ENCODE data around the gene SLC29A1. TPM values are rescaled to one million over a fixed set of nuclear protein-coding genes. Genes with fewer than 3 reads are reported as not detected.

The SLC29A1 gene
- total RNA-seq, 1 experiment from 2014 or later: 47.6 TPM

DNA sequence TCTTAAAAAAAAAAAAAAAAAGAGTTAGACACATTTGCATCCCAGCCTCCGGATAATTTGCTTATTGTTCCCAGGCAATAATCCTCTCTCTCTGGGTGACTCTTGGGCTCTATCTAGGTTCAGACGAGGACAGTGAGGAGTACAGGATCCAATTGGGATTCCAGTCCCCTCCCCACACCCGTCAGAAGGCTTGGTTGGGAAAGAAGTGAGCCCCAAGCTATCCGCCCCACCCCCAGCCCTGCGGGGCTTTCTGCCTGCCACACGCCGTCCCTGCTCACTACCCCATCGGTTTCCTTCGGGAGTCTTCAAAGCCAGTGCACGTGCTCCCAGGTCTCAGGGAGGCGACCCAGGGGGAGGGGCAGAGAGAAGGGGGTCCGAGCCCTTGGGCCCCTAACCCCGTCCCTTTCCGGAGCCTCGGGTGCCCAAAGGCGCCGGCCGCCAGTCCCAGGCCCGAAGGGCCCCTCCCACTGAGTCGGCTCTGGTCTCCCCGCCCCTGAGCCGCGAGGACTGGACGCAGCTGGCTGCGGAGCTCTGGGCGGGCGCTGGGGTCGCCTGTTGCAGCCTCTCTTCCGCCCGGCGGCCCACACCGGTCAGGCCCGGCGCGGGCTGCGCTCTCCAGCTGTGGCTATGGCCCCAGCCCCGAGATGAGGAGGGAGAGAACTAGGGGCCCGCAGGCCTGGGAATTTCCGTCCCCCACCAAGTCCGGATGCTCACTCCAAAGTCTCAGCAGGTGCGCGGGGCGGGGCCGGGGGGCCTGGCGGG, 4.2 kb upstream of the SLC29A1 start:
- DNase-seq (ENCODE audit: low read depth): peak; percentile 81
- in situ Hi-C loops (cut with HindIII; ENCODE audit: low pct_unique_long_range_greater_than_20kb, low sequenced_read_pairs): no loop called here

DNA sequence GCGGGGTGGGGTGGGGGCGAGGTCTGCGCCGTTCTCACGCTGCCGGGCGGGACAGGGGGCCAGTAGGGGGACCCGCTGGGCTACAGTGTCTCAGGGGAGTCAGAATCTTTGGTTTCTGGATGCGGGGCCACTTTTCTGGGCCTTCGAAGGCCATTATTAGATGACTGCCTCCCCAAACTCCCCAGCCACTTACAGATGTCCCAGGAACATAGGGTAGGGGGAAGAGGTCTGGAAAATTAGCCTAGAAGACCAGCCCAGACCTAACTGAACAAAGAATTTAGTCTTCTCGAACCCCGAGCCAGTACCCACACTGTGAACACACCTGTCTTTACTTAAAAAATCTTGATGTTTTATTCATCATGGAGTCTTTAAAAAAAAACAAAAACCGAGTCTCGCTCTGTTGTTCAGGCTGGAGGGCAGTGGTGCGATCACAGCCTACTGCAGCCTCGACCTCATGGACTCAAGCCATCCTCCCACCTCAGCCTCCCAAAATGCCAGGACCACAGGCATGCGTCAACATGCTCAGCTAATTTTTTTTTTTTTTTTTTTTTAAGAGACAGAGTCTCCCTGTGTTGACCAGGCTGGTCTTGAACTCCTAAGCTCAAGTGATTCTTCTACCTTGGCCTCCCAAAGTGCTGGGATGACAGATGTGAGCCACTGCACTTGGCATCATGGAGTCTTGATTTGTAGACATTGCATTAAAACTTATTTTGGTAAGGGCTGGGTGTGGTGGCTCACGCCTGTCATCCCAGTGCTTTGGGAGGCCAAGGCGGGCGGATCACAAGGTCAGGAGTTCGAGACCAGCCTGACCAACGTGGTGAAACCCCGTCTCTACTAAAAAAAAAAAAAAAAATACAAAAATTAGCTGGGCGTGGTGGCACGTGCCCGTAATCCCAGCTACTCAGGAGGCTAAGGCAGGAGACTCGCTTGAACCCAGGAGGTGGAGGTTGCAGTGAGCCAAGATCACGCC, 3.3 kb upstream of the SLC29A1 start:
- DNase-seq (ENCODE audit: low read depth): no peak
- in situ Hi-C loops (cut with HindIII; ENCODE audit: low pct_unique_long_range_greater_than_20kb, low sequenced_read_pairs): no loop called here

DNA sequence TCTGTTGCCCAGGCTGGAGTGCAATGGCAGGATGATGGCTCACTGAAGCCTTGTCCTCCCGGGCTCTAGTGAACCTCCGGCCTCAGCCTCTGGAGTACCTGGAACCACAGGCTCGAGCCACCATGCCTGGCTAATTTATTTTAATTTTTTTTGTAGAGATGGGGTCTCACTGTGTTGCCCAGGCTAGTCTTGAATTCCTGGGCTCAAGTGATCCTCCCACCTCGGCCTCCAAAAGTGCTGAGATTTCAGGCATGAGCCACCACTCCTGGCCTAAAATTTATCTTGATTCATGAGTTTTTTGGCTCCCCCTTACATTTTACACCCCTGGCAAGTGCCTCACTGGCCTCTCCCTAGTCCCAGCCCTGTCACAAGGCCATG, 2.5 kb upstream of the SLC29A1 start:
- in situ Hi-C loops (cut with HindIII; ENCODE audit: low pct_unique_long_range_greater_than_20kb, low sequenced_read_pairs): no loop called here

DNA sequence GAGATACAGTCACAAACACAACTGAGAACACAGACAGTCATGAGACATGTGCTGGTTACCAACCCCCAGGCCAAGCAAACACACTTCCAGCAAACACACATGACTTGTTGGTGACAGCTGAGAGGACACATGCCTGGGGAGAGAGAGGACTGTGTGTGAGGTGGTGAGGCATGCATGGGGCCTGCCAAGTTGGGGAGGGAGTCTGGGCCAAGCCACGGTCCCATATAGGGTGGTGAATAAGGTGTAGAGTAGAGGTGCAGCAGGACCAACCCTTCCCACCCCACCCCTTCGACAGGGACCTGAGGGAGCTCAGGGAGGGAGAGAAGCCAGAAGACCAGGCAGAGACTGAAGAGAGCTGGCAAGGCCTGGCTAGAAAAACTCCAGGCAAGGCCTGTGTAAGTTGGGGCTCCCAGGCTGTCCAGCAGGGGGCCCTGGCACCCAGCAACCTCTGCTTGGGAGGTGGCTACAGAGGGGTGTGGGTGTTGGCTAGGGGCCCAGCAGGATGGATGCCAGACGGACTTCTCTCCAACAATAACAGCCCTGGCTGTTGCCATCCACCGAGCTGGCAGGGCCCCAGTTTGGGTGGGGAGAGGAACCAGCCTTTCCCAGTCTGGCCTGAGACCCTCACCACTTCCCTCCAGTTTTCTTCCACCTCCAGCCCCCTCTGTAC, 2.0 kb upstream of the SLC29A1 start:
- in situ Hi-C loops (cut with HindIII; ENCODE audit: low pct_unique_long_range_greater_than_20kb, low sequenced_read_pairs): no loop called here
- DNase-seq (ENCODE audit: low read depth): peak; percentile 87

More for the DNA sequence above, 2.5 kb upstream of the SLC29A1 start:
- no peak for DNase-seq (ENCODE audit: low read depth)

DNA sequence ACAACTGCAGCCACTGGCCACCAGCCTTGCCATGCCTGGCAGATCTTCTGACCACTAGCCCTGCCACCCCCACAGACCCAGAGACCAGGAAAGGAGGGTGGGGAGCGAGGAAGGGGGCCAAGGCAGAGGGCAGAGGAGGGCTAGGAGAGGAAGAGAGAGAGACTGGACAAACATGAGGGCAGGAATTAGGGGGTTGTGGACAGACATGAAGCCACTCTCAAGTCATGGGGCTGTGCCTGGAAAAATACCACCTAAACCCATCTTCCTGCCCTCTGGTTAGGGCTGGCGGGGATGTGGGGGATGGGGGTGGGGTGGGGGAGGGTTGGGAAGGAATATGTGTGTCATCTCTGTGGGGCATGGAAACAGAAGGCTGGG, 1.4 kb upstream of the SLC29A1 start:
- DNase-seq (ENCODE audit: low read depth): no peak
- in situ Hi-C loops (cut with HindIII; ENCODE audit: low pct_unique_long_range_greater_than_20kb, low sequenced_read_pairs): no loop called here

DNA sequence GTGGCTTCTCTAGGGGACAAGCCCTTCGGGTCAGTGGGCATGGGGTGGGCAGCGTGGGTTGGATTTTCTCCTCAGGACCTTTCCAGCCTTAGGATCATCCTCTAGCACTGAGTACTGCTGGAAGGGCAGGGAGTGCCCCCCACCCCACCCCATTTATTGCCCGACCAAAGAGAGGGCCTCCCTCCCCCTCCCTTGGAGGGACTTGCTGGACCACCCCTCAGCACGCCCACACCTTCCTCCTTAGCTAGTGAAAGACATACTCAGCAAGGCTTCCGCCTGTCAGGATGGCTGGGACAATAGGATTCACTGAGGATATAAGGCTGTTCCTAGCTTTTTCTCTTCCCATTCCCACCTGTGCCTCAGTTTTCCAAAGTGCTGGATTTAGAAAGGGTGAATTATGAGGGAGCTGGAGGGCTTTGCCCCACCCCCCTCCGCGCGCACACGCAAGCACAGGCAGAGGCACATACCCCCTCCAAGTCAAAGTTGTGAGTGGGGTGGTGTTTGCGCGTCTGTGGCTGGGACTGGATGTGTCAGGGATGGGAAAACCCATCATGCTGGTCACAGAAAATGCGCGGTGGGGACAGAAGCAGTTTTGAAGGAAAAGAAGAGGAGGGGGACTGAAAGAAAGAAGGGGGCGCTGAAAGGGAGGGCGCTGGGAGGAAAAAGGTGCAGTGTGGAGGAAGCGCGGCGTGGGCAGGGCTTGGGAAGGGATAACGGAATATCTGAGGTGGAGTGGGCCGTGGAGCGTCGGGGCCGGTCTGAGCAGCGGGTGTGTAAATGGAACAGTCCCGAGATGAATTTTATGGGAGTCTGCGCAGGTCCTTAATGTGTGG, 693 bp upstream of the SLC29A1 start:
- peak; percentile 27 for DNase-seq (ENCODE audit: low read depth)
- in situ Hi-C loops (cut with HindIII; ENCODE audit: low pct_unique_long_range_greater_than_20kb, low sequenced_read_pairs): no loop called here

DNA sequence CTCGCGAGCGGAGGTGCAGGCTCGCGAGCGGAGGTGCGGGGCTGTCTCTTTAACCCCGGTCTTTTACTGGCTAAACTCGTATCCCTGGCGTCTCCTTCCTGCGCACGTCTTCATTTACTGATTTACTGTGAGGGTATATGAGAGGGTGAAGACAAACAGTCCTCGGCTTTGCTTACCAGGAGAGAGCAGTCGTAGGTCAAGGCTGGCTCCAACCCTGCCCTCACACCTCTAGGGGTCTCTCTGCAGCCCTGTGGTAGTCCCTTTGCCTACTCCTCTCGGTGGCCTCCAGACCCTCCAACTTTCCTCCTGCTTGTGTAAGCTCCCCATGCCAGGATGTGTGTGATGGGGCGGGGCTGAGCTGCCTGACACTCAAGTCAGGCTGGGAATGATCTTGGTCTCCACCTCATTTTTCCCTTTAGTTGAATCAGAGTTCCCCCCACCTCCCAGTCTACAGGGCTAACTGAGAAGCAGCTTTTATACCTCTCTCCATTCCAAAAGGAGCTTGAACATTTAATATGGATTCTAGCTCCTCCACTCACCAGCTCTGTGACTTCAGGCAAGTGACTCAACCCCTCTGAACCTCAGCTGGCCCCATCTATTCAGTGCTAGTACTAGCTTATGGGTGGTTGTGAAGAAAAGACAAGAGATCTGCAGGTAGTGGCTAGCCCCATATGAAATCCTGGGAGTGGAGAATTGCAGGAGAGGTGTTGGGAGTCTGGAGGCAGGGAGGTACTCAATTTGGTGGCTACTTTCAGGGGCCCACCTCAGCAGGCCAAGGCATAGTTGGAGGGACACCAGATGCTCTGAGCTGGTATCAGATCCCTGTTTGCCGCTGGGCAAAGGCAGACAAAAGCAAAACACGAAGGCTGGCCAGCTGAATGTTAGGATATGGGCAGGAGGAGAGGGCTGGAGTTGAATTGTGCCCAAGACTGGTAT, 902 bp downstream of the SLC29A1 start:
- DNase-seq (ENCODE audit: low read depth): peak; percentile 50
- in situ Hi-C loops (cut with HindIII; ENCODE audit: low pct_unique_long_range_greater_than_20kb, low sequenced_read_pairs): no loop called here

DNA sequence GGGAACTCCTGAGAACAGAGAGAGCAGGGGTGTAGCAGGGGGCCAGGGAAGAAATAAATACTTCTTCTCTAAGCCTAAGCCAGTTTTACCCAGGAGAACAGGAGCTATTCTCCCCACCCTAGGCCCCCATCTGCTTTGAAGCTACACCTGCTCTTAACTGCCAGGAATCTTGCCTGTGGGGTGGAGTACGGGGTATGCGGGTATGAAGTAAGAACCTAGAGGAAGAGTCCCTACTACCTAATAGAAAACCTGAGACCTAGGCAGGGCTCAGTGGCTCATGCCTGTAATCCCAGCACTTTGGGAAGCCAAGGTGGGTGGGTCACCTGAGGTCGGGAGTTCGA, 1.5 kb downstream of the SLC29A1 start:
- in situ Hi-C loops (cut with HindIII; ENCODE audit: low pct_unique_long_range_greater_than_20kb, low sequenced_read_pairs): no loop called here
- DNase-seq (ENCODE audit: low read depth): no peak

DNA sequence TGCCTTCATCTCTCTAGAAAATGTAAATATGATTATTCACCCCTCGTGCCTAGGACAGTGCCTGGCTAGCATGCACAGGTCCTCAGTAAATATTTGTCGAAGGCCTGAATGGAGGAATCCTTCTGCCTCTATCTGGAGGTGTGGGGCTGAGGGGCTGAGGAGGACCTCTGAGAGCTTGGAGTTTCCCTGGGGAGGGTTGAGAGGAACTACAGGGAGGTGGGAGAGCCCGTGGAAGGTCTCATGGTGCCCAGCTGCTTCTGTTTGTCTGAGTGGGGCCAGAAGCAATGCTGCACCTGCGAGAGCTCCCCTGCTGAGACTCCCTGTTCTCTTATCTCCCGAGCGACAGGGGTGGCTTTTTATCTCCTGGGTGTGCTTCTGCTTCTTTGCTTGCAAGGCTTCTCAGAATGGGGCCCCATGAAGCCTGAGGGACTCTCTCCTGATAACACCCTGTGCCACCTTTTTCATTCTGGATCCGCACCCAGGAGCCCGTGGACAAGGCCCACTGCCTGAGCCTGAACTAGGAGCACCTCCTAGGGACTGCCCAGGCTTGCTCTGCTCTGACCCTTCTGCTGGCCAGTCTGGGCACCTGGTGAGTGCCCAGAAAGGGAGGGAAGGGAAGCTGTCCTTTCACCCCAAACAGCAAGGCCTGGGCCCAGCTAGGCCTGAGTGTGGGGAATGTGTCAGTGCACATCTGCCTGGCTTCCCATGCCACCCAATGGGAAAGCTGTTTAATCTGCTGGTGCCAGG, 2.4 kb downstream of the SLC29A1 start:
- no peak for DNase-seq (ENCODE audit: low read depth)
- in situ Hi-C loops (cut with HindIII; ENCODE audit: low pct_unique_long_range_greater_than_20kb, low sequenced_read_pairs): no loop called here

DNA sequence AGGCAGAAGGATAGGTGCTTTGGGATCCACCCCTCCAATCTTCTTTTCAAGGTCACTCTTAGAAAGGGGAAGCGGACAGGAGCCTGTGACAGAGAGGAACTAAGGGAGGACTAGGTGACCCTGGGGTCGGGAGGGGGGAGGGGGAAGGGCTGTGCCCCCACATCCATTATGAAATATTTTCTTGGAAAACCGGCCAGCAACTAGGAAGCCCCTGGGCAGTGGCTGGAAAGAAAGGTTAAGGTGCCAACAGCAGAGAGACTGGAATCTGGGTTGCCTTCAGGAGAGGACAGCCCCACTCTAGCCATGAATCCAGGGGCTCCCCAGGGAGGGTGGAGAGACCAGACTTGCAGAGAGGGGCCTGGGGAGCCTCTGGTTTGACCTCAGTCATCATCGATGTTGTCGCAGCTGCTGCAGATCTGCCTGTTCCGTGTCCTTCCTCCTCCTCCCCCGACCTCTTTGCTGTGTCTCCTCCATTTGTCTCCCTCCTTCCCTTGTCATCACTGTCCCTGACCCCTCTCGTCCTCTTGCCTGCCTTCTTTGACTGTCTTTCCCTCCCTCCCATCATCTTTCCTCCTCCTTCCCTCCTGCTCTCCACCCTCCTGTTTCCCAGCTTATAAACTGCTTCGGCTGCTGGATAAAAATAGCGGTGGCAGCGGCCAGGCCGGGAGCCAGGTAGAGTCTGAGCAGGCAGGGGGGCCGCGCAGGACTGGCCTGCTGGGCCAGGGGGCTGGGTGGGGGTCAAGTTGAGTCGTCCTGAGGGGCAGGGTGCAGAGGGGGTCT, 3.2 kb downstream of the SLC29A1 start:
- no peak for DNase-seq (ENCODE audit: low read depth)
- in situ Hi-C loops (cut with HindIII; ENCODE audit: low pct_unique_long_range_greater_than_20kb, low sequenced_read_pairs): no loop called here

DNA sequence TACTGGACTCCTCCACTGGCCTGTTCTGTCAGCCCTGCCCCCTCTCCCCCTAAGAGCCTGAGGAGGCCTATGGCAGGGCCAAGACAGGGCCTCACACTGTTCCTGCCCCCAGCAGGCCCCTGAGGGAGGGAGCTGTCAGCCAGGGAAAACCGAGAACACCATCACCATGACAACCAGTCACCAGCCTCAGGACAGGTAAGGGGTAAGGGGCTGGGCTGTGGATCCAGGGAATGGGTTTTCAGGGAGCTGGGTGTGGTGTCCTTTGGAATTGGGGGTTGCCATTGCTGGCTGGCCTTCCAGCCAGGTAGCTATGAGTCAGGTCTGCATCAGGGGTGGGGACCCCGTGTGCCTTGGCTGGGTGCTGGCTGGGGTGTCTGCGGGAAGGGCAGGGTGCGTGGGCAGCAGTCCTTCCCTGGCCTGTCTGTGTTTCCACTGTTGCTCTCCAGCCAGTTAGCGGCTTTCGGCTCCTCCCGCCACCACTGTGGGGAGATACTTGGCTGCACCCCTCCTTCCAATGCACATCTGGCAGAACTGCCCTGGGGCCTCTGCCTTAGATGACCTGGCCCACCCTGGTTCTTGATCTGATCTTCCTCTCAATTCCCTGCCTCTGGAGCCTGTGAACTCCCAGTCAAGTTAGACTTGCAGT, 3.9 kb downstream of the SLC29A1 start:
- no peak for DNase-seq (ENCODE audit: low read depth)
- in situ Hi-C loops (cut with HindIII; ENCODE audit: low pct_unique_long_range_greater_than_20kb, low sequenced_read_pairs): no loop called here

DNA sequence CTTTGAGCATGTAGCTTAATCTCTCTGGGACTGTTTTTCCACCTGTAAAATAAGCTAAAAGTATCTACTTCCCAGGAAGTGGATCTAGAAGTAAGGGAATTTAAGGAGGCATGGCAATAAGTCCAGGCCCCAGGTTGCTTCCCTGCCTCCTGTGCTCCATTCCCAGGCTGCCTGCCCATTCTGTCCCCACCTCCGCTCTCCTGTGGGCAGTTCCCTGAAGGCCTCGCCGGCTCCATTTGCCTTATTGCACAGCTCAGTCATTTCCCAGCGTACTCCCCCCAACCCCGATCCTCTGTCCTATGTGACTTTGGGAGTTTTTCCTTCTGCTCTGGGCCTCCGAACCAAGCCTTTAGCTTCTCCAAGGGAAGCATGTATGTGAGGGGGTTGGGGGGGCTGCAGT, 4.6 kb downstream of the SLC29A1 start:
- DNase-seq (ENCODE audit: low read depth): no peak
- in situ Hi-C loops (cut with HindIII; ENCODE audit: low pct_unique_long_range_greater_than_20kb, low sequenced_read_pairs): no loop called here

DNA sequence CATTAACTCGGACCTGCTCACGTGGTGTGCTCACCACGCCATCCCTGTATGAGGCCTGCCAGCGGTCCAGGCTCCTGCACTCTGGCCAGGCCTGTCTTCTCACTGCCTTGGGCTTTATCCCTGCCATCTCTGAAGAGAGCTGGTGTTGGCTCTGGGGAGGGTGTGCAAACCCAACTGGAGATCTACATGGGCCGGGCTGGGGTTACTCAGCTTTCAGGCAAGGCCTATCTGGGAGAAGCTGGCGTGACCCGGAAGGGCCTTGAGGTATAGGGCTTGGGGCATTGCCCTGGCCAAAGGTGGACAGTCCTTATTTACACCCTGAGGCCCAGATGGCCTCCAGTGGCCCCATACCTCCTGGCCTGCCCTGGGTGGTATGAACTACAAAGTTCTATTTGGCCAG, 5.0 kb downstream of the SLC29A1 start:
- in situ Hi-C loops (cut with HindIII; ENCODE audit: low pct_unique_long_range_greater_than_20kb, low sequenced_read_pairs): no loop called here
- no peak for DNase-seq (ENCODE audit: low read depth)

DNA sequence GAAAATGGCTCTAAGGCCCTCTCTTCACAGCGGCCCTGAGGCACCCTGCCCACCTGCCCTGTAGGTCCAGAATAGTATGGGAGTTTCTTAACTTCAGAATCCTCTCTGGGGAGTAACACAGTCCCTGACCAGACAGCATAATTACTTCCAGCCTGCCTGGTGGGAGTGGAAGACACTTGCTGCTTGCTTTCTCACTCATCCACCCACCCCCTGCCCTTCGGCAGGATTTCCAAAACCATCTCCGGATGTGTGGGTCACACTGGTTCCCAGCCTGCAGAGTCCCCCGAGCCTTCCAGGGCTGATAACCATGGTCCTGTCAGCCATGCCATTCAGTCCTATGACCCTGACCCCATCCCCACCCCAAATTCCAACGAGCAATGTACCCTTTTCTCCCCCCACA, 5.4 kb downstream of the SLC29A1 start:
- in situ Hi-C loops (cut with HindIII; ENCODE audit: low pct_unique_long_range_greater_than_20kb, low sequenced_read_pairs): no loop called here
- DNase-seq (ENCODE audit: low read depth): no peak

DNA sequence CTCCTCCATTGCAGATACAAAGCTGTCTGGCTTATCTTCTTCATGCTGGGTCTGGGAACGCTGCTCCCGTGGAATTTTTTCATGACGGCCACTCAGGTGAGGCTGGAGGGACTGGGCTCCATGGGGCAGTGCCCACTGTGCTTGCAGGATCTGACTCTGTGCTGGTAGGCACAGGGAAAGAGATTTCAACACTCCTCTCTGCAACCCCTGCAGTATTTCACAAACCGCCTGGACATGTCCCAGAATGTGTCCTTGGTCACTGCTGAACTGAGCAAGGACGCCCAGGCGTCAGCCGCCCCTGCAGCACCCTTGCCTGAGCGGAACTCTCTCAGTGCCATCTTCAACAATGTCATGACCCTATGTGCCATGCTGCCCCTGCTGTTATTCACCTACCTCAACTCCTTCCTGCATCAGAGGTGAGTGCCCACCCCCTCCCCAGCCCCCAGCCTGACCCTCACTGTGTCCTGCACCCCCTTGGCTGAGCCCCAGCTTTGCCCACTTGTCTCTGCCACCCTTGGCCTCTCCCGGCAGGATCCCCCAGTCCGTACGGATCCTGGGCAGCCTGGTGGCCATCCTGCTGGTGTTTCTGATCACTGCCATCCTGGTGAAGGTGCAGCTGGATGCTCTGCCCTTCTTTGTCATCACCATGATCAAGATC, 6.1 kb downstream of the SLC29A1 start:
- in situ Hi-C loops (cut with HindIII; ENCODE audit: low pct_unique_long_range_greater_than_20kb, low sequenced_read_pairs): no loop called here

More for the DNA sequence above, 6.1 kb downstream of the SLC29A1 start:
- DNase-seq (ENCODE audit: low read depth): no peak

All from Caki2 (cell line).